Left colon (tissue), 2 donors: ENCODE measurements around the gene ZMIZ1. TPM values are rescaled to one million over a fixed set of nuclear protein-coding genes. Genes with fewer than 3 reads are reported as not detected.

Experiments used
- ATAC-seq: fragments of 200-7000 bp; cut with Tn5 transposase; one replicate; pipeline ENCODE4 v1.9.1; 2020; ENCODE audit warnings: mild to moderate bottlenecking, moderate library complexity
- DNase-seq, 2 donors: peaks; one replicate each; pipeline ENCODE4 v3.0.0-alpha.2; 2020
- intact Hi-C, 2 donors: fragments of 100-400 bp; cut with DNase I in 1 of 2; cut with micrococcal nuclease in 1 of 2; formaldehyde crosslinking; loops; one replicate each; pipeline versions ENCODE4 v1.11.2 to v1.14.0; 2022; cut with DNase I, micrococcal nuclease
- total RNA-seq, 2 donors: library from RNA; stranded (reverse); fragmentation: NEBNext Ultra II Directional; extraction: Animal tissue kit (Norgen Biotek cat#: 25700); gene quantifications; one replicate each; pipeline ENCODE4 v1.2.1, GENCODE V29; 2021
- donor health status: DM: no; HTN: no; CAD: no.
- donor health status: DM: yes; HTN: yes; CAD: no.

Gene ZMIZ1
- total RNA-seq, 2 donors from 2014 or later: 50.7 to 63.9 TPM

GRCh38 chr10:79155301-79156081 lies 86.7 kb downstream of the ZMIZ1 start:
- intact Hi-C loops: no loop called here
- ATAC-seq: no peak
- DNase-seq: no peak

- ATAC-seq: peak; percentile 3
- intact Hi-C loops: no loop called here
- no peak for DNase-seq
Measured at GRCh38 chr10:79156334-79157274, 87.8 kb downstream of the ZMIZ1 start.

DNA sequence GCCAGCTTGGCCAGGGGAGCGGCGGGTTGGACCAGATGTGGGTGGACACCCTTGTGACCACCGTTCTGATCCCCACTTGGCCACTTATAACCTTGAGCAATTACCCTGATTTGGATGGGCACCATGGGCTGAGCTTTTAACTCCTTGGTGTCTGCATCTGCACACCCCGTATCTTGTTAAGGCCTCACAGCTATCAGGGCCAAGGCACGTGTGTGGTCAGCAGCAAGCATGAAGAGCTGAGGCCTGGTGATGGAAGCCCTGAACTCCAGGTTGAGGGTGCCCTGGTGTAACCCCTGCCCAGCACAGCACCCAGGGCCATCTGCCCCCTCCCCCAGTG lies 89.2 kb downstream of the ZMIZ1 start:
- ATAC-seq: no peak
- intact Hi-C loops: no loop called here
- DNase-seq: no peak

- intact Hi-C loops: no loop called here
- ATAC-seq (no peak), DNase-seq (no peak)
Measured at GRCh38 chr10:79158402-79159097, 89.8 kb downstream of the ZMIZ1 start.

GRCh38 chr10:79159141-79159651 lies 90.4 kb downstream of the ZMIZ1 start:
- intact Hi-C loops: no loop called here
- ATAC-seq (no peak), DNase-seq (no peak)

- DNase-seq: peak in 1 of 2 donors; percentile 62
- intact Hi-C loops: no loop called here
- ATAC-seq: no peak
Measured at GRCh38 chr10:79159785-79160184, 91.0 kb downstream of the ZMIZ1 start.

- ATAC-seq: no peak
- intact Hi-C loops: no loop called here
- DNase-seq: no peak
Measured at GRCh38 chr10:79160191-79160590, 91.4 kb downstream of the ZMIZ1 start.

GRCh38 chr10:79161557-79161956 lies 92.8 kb downstream of the ZMIZ1 start:
- ATAC-seq (no peak), DNase-seq (no peak)
- intact Hi-C loops: no loop called here

DNA sequence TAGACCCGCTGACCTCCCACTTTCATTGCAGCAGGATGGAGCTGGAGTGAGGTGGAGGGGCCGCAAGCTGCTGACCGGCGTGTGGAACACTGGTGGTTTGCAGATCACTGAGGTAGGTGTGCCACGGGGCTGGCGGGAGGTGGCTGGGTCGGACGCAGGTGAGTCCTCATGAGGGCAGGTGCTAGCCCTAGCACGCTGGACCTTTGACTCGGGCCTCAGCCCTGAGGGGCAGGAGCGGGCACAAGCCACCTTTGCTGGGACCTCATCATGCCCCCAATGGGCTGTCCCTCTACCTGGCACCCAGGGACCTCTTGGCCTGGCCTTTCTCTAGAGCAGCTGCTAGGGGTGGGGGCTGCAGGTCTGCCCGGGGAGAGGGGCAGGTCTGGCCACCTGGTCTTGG lies 93.3 kb downstream of the ZMIZ1 start:
- ATAC-seq (no peak), DNase-seq (no peak)
- intact Hi-C loops: no loop called here

DNA sequence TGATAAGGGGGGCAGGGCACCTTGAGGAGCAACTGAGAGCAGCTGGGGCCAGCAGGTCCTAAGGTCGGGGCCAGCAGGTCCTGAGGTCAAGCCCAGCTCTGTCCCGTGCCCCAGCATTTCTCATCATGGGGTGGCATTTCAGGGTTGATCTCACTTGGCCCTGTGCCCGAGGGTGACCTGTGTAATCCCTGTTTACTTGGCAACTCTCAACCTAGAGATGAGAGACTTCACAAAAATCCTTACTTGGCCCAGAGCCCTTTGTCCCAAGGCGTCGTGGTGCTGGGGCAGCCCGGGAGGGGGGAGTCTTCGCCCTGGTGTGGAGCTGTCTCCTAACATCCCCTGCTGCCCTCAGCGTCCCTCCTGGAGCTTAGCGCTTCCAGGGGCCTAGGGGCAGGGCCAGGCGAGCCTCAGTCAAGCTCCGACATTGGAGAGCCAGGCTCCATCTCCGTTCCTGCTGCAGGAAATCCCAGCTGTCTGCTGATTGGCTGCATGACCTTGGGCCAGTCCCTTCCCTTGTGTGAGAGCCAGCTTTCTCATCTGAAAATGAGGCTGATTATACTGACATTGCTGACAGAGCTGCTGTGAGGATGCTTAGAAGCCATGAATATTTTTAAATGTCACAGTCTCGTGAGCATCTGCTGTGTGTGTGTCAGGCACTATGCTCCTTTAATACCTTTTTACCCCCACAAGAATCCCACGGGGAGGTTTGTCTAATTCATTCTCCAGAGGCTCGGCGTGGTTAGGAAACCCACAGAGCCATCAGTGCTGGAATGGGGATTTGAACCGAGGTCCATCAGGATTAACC lies 94.3 kb downstream of the ZMIZ1 start:
- ATAC-seq (no peak), DNase-seq (no peak)
- intact Hi-C loops: no loop called here

DNA sequence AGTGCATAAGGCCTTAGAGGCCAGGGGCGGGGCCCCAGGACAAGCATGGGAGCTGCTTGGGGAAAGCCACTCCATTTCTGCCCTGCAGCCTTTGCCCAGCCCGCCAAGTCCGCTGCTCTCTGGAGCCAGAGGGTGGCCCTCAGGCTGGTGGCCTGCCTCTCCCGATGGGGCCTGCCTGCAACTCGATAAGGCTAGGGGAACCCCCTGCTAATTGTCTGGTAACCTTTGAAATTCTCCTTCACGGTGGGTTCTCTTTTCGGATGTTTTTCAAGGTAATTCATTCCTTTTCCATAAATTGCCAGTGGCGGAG lies 94.9 kb downstream of the ZMIZ1 start:
- ATAC-seq (no peak), DNase-seq (no peak)
- intact Hi-C loops: no loop called here

- ATAC-seq (no peak), DNase-seq (no peak)
- intact Hi-C loops: no loop called here
Measured at GRCh38 chr10:79164075-79164474, 95.3 kb downstream of the ZMIZ1 start.

- intact Hi-C loops: no loop called here
- ATAC-seq: no peak
- DNase-seq: no peak
Measured at GRCh38 chr10:79165070-79165778, 96.5 kb downstream of the ZMIZ1 start.

DNA sequence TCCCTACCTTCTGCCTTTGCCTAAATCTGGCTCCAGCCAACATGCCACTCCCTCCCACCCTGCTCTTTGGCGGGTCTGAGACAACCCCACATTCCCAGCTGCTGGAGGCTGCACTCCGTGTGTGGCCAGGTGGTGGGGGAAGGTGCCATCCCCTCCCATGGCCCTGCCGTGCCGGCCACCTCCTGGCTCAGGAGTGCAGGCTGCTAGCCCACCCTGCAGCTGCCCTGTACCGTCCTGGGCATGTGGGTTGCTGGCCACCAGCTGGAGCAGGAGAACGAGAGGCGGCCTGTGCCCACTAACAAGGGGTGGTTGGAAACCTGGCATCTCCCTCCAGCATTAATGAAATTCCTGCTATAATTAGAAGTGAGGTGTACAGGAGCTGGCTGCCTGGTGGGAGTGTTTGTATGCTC lies 97.6 kb downstream of the ZMIZ1 start:
- ATAC-seq: no peak
- intact Hi-C loops: no loop called here
- DNase-seq: no peak

- DNase-seq (no peak), ATAC-seq (no peak)
- intact Hi-C loops: no loop called here
Measured at GRCh38 chr10:79166741-79167140, 98.0 kb downstream of the ZMIZ1 start.

DNA sequence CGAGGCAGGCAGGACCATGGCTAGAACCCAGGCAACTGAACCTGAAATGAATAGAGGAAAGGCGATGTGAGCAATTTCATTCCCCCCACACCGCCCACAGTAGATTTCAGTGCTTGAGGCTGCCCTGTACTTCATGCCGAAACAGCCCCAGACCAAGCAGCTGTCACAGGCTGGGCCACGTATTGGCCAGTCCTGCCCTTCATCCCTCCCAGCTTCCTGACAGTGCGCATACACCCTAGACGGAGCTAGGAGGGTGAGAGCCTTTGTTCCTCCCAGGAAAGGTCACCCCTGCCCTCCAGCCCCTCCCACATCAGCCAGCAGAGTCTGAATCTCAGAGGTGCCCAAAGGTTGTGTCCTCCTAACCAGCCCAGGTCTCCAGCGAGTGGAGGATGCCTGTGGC lies 98.8 kb downstream of the ZMIZ1 start:
- no peak for ATAC-seq
- intact Hi-C loops: no loop called here
- DNase-seq: no peak

DNA sequence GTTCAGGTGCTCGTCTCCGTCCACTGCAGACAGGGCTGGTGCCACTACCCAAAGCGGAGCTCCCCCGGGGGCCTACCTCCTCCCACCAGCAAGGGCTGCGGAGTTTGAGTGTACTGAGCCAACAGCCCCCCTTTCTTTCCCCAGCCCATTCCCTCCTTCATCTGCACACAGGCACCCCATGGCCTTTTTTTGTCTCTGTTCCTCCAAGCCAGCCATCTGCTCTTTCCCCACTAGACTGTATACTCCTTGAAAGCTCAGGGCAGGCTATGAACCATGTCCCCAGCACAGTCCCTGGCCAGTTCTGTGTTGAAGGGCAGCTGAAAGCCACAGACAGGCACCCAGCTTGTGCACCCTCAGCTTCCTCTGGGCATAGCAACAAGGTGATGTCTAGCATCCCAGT lies 99.4 kb downstream of the ZMIZ1 start:
- DNase-seq: no peak
- no peak for ATAC-seq
- intact Hi-C loops: no loop called here

- intact Hi-C loops: no loop called here
- DNase-seq (no peak), ATAC-seq (no peak)
Measured at GRCh38 chr10:79170226-79170752, 101.5 kb downstream of the ZMIZ1 start.
